T-helper 2 cell (primary cell): ENCODE measurements around the gene MTO1.
A peak's percentile ranks its signal among the peaks of the same experiment; 100 is the strongest.

Experiments
- DNase-seq, 5 experiments: peaks; one replicate each; pipeline versions ENCODE4 v3.0.0 to v3.0.0-alpha.2; 2012 to 2022
- total RNA-seq, 2 donors: gene quantifications; one replicate each; lab custom pipeline; 2026; lab: John Stamatoyannopoulos, UW

The MTO1 gene
- 47.4 to 83.9 reads per million in 2 donors for total RNA-seq

GRCh38 chr6:73461537-73462350 lies at the start of gene MTO1:
TSS of gene MTO1 (plus strand) at chr6:73461737. CDS start at chr6:73461855, 118 bp downstream.
- peak; percentile 52 to 96 (median 80) for DNase-seq

- no peak for DNase-seq
Observed at GRCh38 chr6:73413102-73413501, 48.4 kb upstream of the MTO1 start.

- no peak for DNase-seq
Observed at GRCh38 chr6:73418081-73418741, 43.3 kb upstream of the MTO1 start.

- no peak for DNase-seq
Observed at GRCh38 chr6:73421534-73421933, 40.0 kb upstream of the MTO1 start.

GRCh38 chr6:73435236-73435635 lies 26.3 kb upstream of the MTO1 start:
- no peak for DNase-seq

- DNase-seq = no peak
Observed at GRCh38 chr6:73443555-73443954, 18.0 kb upstream of the MTO1 start.

GRCh38 chr6:73451223-73452106 lies 10.1 kb upstream of the MTO1 start:
- DNase-seq = peak in 4 of 5 experiments; percentile 16 to 69 (median 34)

- peak; percentile 55 to 88 (median 67) for DNase-seq
Observed at GRCh38 chr6:73452107-73452461, 9.5 kb upstream of the MTO1 start, which contains the start of gene CGAS. TSS of gene CGAS (minus strand) at chr6:73452297. CDS start at chr6:73452181, 116 bp downstream.

- peak in 1 of 5 experiments; percentile 84 for DNase-seq
Observed at GRCh38 chr6:73455865-73456629, 5.5 kb upstream of the MTO1 start.

GRCh38 chr6:73459474-73459873 lies 2.1 kb upstream of the MTO1 start:
- peak in 1 of 5 experiments; percentile 37 for DNase-seq

GRCh38 chr6:73460056-73460455 lies 1.5 kb upstream of the MTO1 start:
- DNase-seq = peak in 1 of 5 experiments; percentile 34

GRCh38 chr6:73471686-73472290 lies 10.3 kb downstream of the MTO1 start:
- no peak for DNase-seq

GRCh38 chr6:73476723-73477122 lies 15.2 kb downstream of the MTO1 start:
- DNase-seq = peak in 1 of 5 experiments; percentile 67

- DNase-seq = no peak
Observed at GRCh38 chr6:73477407-73477806, 15.9 kb downstream of the MTO1 start.

- no peak for DNase-seq
Observed at GRCh38 chr6:73481969-73482368, 20.4 kb downstream of the MTO1 start.

- DNase-seq = peak in 1 of 5 experiments; percentile 15
Observed at GRCh38 chr6:73484438-73484837, 22.9 kb downstream of the MTO1 start.

- DNase-seq = no peak
Observed at GRCh38 chr6:73487473-73487872, 25.9 kb downstream of the MTO1 start.

GRCh38 chr6:73491377-73491776 lies 29.8 kb downstream of the MTO1 start:
- DNase-seq = no peak

- DNase-seq = no peak
Observed at GRCh38 chr6:73497915-73498314, 36.4 kb downstream of the MTO1 start.

- DNase-seq = no peak
Observed at GRCh38 chr6:73503027-73503772, 41.7 kb downstream of the MTO1 start.

GRCh38 chr6:73504160-73504559 lies 42.6 kb downstream of the MTO1 start:
- DNase-seq = no peak
